DND-41 (cell line): ENCODE measurements around the gene MTA3.
A peak's percentile ranks its signal among the peaks of the same experiment; 100 is the strongest.

Source experiments
- ATAC-seq: fragments of 200-7000 bp; cut with Tn5 transposase; 3 replicates; pipeline ENCODE4 v1.9.1; 2021; ENCODE audit warnings: low read depth; ENCODE audit not compliant: insufficient read depth
- DNase-seq: peaks from one replicate; pipeline ENCODE4 v3.0.0-alpha.2; 2020
- H2AFZ ChIP-seq: 2 replicates; pipeline ENCODE4 v1.6.0; 2012; ENCODE audit warnings: low read depth, low read length
- H3K27ac ChIP-seq: 2 replicates; pipeline ENCODE4 v1.5.1; 2012; ENCODE audit warnings: low read length, inconsistent platforms
- H3K27me3 ChIP-seq: fragments of 200-600 bp; sonication (generic); 2 replicates; pipeline ENCODE4 v1.6.0; 2012; ENCODE audit warnings: low read length, mild to moderate bottlenecking, inconsistent platforms; ENCODE audit not compliant: insufficient read depth, poor library complexity
- H3K36me3 ChIP-seq: 2 replicates; pipeline ENCODE4 v1.5.1; 2012; ENCODE audit warnings: low read length, inconsistent platforms; ENCODE audit not compliant: insufficient read depth
- H3K4me1 ChIP-seq: 2 replicates; pipeline ENCODE4 v1.5.1; 2012; ENCODE audit warnings: mild to moderate bottlenecking, low read length; ENCODE audit not compliant: insufficient read depth
- H3K4me2 ChIP-seq: 2 replicates; pipeline ENCODE4 v1.6.0; 2012; ENCODE audit warnings: mild to moderate bottlenecking, moderate library complexity, low read length, inconsistent platforms; ENCODE audit not compliant: insufficient read depth
- H3K4me3 ChIP-seq, 2 experiments: fragments of 200-600 bp in 1 of 2; shearing (Covaris generic) in 1 of 2; 2 replicates each; pipeline ENCODE4 v1.5.1; 2012 to 2016; ENCODE audit warnings: inconsistent platforms in 2 of 2, low read length in 2 of 2, mild to moderate bottlenecking in 2 of 2, low read depth in 1 of 2, moderate library complexity in 1 of 2
- H3K79me2 ChIP-seq: 2 replicates; pipeline ENCODE4 v1.6.0; 2012; ENCODE audit warnings: low read length, inconsistent platforms; ENCODE audit not compliant: insufficient read depth
- H3K9ac ChIP-seq: 2 replicates; pipeline ENCODE4 v1.6.0; 2012; ENCODE audit warnings: low read depth, mild to moderate bottlenecking, inconsistent platforms, low read length, moderate library complexity
- H3K9me3 ChIP-seq: 2 replicates; pipeline ENCODE4 v1.5.1; 2012; ENCODE audit warnings: low read length, moderate library complexity, mild to moderate bottlenecking, inconsistent platforms; ENCODE audit not compliant: insufficient read depth, severe bottlenecking
- H4K20me1 ChIP-seq: 2 replicates; pipeline ENCODE4 v1.6.0; 2012; ENCODE audit warnings: low read length; ENCODE audit not compliant: insufficient read depth
- EZH2 ChIP-seq: IDR thresholded peaks from 3 replicates; pipeline ENCODE4 v1.6.1; 2012; ENCODE audit warnings: borderline replicate concordance, low read depth, mild to moderate bottlenecking, moderate library complexity, low read length, inconsistent platforms; ENCODE audit not compliant: severe bottlenecking
- TF ChIP-seq, protein P1 (sequence below): IDR thresholded peaks from 2 replicates; pipeline ENCODE4 v1.5.1; 2012; ENCODE audit warnings: borderline replicate concordance, low read length, moderate library complexity, mild to moderate bottlenecking; ENCODE audit not compliant: poor library complexity, severe bottlenecking; ENCODE audit errors: extremely low read depth

The MTA3 gene

GRCh38 chr2:42598656-42599055, 30.2 kb downstream of the MTA3 start:
- no peak overlapping the region for H3K4me3 ChIP-seq
- ATAC-seq (peak; percentile 48; the same call in 1 of the 3 replicates), DNase-seq (peak; percentile 11)
- H3K4me2 ChIP-seq, result no peak overlapping the region
- TF ChIP-seq EZH2, result no peak
- TF ChIP-seq, protein P1, sequence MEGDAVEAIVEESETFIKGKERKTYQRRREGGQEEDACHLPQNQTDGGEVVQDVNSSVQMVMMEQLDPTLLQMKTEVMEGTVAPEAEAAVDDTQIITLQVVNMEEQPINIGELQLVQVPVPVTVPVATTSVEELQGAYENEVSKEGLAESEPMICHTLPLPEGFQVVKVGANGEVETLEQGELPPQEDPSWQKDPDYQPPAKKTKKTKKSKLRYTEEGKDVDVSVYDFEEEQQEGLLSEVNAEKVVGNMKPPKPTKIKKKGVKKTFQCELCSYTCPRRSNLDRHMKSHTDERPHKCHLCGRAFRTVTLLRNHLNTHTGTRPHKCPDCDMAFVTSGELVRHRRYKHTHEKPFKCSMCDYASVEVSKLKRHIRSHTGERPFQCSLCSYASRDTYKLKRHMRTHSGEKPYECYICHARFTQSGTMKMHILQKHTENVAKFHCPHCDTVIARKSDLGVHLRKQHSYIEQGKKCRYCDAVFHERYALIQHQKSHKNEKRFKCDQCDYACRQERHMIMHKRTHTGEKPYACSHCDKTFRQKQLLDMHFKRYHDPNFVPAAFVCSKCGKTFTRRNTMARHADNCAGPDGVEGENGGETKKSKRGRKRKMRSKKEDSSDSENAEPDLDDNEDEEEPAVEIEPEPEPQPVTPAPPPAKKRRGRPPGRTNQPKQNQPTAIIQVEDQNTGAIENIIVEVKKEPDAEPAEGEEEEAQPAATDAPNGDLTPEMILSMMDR, result peak; percentile 28
- no peak overlapping the region for H2AFZ ChIP-seq
- H3K9ac ChIP-seq, result no peak overlapping the region
- no peaks in the 10 kb centered on the region for H3K9me3 ChIP-seq
- 0 out of 2 replicates have a peak, but pooled peaks cover 4% of the 10 kb centered on the region for H3K4me1 ChIP-seq
- H4K20me1 ChIP-seq, result peaks cover 8% of the 10 kb centered on the region; the same call in 1 of the 2 replicates
- 0 out of 2 replicates have a peak overlapping the region, but pooled peaks have one; percentile 19 for H3K27ac ChIP-seq
- H3K36me3 ChIP-seq, result peaks cover 22% of the 10 kb centered on the region
- no peaks in the 10 kb centered on the region for H3K27me3 ChIP-seq
- peaks cover 75% of the 10 kb centered on the region for H3K79me2 ChIP-seq

DNA sequence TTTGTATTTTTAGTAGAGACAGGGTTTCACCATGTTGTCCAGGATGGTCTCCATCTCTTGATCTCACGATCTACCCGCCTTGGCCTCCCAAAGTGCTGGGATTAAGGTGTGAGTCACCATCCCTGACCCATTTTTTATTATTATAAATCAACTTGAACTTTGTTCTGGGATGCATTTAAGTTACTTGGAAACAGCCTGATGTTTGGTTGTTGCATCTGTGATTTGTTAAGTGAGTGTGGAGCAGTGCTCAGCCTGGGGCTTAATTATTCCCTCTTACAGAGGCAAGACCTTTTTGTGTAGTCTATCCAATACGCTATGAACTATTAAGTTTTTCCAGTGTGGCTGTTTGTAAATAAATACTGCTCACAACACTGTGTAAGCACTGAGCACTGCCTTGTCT, 32.6 kb downstream of the MTA3 start:
- DNase-seq (no peak), ATAC-seq (no peak)
- H3K27ac ChIP-seq, result no peak overlapping the region
- H4K20me1 ChIP-seq, result peaks cover 8% of the 10 kb centered on the region; the same call in 1 of the 2 replicates
- 0 out of 2 replicates have a peak, but pooled peaks cover 4% of the 10 kb centered on the region for H3K4me1 ChIP-seq
- TF ChIP-seq EZH2, result no peak
- TF ChIP-seq, protein P1, result no peak
- H3K36me3 ChIP-seq, result peaks cover 22% of the 10 kb centered on the region
- no peaks in the 10 kb centered on the region for H3K27me3 ChIP-seq
- no peak overlapping the region for H2AFZ ChIP-seq
- H3K9me3 ChIP-seq, result no peaks in the 10 kb centered on the region
- no peak overlapping the region for H3K4me3 ChIP-seq
- no peak overlapping the region for H3K4me2 ChIP-seq
- peaks cover 73% of the 10 kb centered on the region for H3K79me2 ChIP-seq
- no peak overlapping the region for H3K9ac ChIP-seq

DNA sequence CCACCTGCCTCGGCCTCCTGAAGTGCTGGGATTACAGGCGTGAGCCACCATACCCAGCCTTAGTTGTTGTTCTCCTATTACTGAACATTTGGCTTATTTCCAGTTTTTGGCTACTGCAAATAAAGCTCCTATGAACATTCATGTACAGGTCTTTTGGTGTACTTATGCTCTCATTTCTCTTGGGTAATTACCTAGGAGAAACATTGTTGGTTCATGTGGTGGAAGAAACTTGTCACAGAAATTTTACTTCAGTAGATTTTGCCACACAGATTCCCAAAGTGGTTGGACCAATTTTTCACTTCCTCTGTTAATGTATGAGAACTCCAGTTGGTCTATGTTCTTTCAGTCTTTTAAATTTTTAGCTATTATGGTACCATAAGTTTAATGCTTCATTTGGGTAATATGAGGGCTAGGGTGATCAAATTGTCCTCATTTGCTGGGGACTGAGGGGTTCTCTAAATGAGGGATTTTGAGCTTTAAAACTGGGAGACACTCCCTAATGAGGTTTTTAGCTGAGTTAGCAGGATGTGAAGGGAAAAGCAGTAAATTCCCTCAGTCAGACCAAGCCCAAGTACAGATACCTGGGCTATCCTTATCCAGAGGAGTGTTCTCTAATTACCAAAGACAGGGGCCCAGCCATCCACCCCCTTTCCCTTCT, 33.9 kb downstream of the MTA3 start:
- TF ChIP-seq, protein P1, result no peak
- no peak for TF ChIP-seq EZH2

More for the DNA sequence above, 33.9 kb downstream of the MTA3 start:
- Histone ChIP-seq H3K27ac (no peak overlapping the region), H3K36me3 (peaks cover 22% of the 10 kb centered on the region), H2AFZ (no peak overlapping the region), H3K4me1 (0 out of 2 replicates have a peak, but pooled peaks cover 4% of the 10 kb centered on the region), H3K9me3 (no peaks in the 10 kb centered on the region), H4K20me1 (peaks cover 8% of the 10 kb centered on the region; the same call in 1 of the 2 replicates), H3K27me3 (no peaks in the 10 kb centered on the region), H3K4me3 (no peak overlapping the region), H3K9ac (no peak overlapping the region), H3K4me2 (no peak overlapping the region), H3K79me2 (peaks cover 63% of the 10 kb centered on the region)
- DNase-seq (no peak), ATAC-seq (no peak)
